ENCODE results near the gene LRRC25.

DNA sequence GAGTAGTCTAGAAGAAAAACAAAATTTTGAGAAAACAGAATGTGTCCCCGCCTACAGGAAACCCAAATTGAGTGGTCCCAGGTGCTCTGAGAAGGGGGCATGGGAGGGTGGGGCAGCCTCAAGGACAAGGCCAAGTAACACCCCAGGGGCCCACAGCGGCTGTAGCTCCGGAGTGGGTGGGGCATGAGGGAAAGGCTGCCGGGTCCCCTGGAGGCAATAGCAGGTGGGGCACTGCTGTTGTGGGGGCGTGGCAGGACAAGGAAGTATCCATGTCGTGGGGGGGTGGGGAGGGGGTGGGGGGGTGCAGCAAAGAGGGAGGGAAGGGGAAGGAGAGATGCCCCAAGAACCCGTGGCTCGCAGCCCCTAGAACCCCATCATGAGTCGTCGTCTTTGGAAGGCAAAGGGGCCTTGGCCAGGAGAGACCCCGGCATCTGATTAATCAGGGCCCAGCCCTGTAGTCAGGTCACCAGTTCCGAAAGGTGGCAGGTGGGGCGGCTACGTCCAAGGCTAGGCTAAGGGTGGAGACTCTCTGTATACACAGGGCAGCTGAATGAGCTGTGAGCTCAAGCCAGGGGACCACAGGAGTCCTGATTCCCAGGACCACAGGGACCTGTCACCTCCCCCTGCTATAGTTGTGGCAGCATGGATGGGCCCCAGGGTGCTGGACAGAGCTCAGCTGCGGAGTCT, 48.0 kb upstream of the LRRC25 start:
- TF ChIP-seq, protein P1, sequence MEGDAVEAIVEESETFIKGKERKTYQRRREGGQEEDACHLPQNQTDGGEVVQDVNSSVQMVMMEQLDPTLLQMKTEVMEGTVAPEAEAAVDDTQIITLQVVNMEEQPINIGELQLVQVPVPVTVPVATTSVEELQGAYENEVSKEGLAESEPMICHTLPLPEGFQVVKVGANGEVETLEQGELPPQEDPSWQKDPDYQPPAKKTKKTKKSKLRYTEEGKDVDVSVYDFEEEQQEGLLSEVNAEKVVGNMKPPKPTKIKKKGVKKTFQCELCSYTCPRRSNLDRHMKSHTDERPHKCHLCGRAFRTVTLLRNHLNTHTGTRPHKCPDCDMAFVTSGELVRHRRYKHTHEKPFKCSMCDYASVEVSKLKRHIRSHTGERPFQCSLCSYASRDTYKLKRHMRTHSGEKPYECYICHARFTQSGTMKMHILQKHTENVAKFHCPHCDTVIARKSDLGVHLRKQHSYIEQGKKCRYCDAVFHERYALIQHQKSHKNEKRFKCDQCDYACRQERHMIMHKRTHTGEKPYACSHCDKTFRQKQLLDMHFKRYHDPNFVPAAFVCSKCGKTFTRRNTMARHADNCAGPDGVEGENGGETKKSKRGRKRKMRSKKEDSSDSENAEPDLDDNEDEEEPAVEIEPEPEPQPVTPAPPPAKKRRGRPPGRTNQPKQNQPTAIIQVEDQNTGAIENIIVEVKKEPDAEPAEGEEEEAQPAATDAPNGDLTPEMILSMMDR (tag by site-specific recombination; IDR thresholded peaks at IDR 0.05) = no peak
- no peak for TF ChIP-seq HOXD13 (CRISPR knock-in tag; IDR thresholded peaks at IDR 0.05; ENCODE audit: borderline replicate concordance)
- TF ChIP-seq, protein P2, sequence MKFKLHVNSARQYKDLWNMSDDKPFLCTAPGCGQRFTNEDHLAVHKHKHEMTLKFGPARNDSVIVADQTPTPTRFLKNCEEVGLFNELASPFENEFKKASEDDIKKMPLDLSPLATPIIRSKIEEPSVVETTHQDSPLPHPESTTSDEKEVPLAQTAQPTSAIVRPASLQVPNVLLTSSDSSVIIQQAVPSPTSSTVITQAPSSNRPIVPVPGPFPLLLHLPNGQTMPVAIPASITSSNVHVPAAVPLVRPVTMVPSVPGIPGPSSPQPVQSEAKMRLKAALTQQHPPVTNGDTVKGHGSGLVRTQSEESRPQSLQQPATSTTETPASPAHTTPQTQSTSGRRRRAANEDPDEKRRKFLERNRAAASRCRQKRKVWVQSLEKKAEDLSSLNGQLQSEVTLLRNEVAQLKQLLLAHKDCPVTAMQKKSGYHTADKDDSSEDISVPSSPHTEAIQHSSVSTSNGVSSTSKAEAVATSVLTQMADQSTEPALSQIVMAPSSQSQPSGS (tag by site-specific recombination; IDR thresholded peaks at IDR 0.05; ENCODE audit: low read depth) = no peak

Measured in HEK293 (cell line).